Measurements from ENCODE around the gene COL5A1.

The COL5A1 gene

GRCh38 chr9:134834957-134835419 is 193.4 kb downstream of the COL5A1 start:
- in situ Hi-C loops (cut with HindIII; ENCODE audit: low pct_unique_long_range_greater_than_20kb, low sequenced_read_pairs) = no loop called here
- no peak for DNase-seq (ENCODE audit: low read depth in 1 of 2, low spot score in 1 of 2)
- no peak for TF ChIP-seq JUND (IDR thresholded peaks at IDR 0.05; ENCODE audit: low read depth)

DNA sequence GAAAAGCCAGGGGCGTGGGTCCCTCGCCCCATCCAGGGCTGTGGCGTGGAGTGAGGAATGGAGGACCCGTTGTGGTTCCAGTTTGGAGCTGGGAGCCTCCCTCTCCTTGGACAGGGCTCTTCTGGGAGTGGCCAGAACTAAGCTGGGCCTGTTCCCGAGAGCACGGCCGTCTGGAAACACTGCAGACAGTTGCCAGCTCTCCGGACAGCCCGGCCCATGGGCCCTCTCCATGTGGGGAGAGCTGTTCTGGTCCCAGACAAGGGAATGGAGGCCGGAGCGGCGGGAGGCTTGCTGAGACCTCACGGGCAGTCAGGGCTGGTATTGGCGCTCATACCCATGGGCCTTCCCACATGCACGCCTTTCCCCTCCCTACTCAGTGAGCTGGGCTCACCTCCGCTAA is 193.8 kb downstream of the COL5A1 start:
- TF ChIP-seq JUND (IDR thresholded peaks at IDR 0.05; ENCODE audit: low read depth) = no peak
- in situ Hi-C loops (cut with HindIII; ENCODE audit: low pct_unique_long_range_greater_than_20kb, low sequenced_read_pairs) = no loop called here
- DNase-seq (ENCODE audit: low read depth in 1 of 2, low spot score in 1 of 2) = no peak

- in situ Hi-C loops (cut with HindIII; ENCODE audit: low pct_unique_long_range_greater_than_20kb, low sequenced_read_pairs) = no loop called here
- TF ChIP-seq JUND (IDR thresholded peaks at IDR 0.05; ENCODE audit: low read depth) = no peak
- no peak for DNase-seq (ENCODE audit: low read depth in 1 of 2, low spot score in 1 of 2)
These were observed 194.4 kb downstream of the COL5A1 start for GRCh38 chr9:134835987-134836386.

DNA sequence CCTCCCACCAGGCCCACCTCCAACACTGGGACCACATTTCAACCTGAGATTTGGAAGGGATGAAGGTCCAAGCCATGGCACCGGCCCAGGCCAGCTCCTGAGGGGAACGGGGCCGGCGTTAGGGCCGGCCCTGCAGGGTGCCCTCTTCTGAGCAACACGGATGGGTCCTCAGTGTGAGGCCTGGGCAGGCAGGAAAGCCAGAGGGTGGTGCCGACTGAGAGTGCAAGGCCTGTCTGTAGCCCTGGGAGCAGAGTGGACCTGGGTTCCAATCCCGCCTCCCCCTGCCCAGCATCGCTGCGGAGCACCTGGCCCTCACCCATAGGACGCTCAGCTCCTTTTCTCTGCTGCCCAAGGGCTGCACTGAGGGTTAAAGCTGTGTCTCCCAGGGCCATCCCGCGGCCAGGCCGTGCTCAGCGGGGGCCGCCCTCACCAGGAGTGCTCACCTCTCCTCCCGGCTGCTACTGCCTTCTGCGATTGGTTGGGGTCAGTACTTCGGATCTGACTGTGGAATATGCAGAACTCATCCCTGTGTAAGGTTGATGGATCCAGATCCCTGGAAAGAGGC is 194.9 kb downstream of the COL5A1 start:
- in situ Hi-C loops (cut with HindIII; ENCODE audit: low pct_unique_long_range_greater_than_20kb, low sequenced_read_pairs) = no loop called here
- TF ChIP-seq JUND (IDR thresholded peaks at IDR 0.05; ENCODE audit: low read depth) = no peak
- no peak for DNase-seq (ENCODE audit: low read depth in 1 of 2, low spot score in 1 of 2)

GRCh38 chr9:134837529-134837928 is 195.9 kb downstream of the COL5A1 start:
- TF ChIP-seq JUND (IDR thresholded peaks at IDR 0.05; ENCODE audit: low read depth) = no peak
- in situ Hi-C loops (cut with HindIII; ENCODE audit: low pct_unique_long_range_greater_than_20kb, low sequenced_read_pairs) = no loop called here
- no peak for DNase-seq (ENCODE audit: low read depth in 1 of 2, low spot score in 1 of 2)

DNA sequence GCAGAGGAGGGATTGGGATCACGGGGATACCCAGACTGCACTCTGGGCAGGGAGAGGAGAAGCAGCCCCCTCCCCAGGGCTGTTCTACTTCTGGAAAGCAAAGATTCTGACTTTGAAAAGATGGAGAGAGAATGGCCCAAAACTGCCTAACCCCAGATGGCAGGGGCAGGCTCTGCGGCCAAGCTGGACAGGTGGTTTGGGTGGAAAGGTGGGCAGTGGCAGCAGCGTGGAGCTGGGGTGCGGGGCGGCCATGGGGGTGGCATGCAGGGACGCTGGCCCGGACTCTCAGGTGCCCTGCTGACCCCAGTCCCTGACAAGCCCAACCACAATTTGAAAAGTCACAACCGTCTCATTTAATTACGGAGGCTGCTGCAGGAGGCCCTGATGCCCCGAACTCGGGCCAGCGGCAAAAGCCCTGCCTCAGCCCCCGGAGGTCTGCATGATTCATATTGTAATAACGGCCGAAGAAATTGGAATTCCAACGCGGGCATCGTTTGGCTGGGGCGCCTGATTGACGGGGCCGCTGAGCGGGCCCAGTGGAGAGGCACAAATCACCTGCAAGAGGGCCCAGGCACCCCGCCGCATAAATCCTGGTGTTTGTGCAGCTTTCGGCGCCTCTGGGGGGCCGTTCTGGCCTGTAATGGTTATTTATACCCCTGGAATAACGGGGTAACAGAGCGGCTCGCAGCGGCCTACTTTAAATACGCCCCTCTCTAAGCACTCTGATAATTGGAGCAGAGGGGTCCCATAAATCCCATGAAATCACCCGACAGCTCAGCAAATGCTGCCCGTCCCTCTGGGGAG is 197.2 kb downstream of the COL5A1 start:
- no peak for TF ChIP-seq JUND (IDR thresholded peaks at IDR 0.05; ENCODE audit: low read depth)
- no peak for DNase-seq (ENCODE audit: low read depth in 1 of 2, low spot score in 1 of 2)
- in situ Hi-C loops (cut with HindIII; ENCODE audit: low pct_unique_long_range_greater_than_20kb, low sequenced_read_pairs) = no loop called here

DNA sequence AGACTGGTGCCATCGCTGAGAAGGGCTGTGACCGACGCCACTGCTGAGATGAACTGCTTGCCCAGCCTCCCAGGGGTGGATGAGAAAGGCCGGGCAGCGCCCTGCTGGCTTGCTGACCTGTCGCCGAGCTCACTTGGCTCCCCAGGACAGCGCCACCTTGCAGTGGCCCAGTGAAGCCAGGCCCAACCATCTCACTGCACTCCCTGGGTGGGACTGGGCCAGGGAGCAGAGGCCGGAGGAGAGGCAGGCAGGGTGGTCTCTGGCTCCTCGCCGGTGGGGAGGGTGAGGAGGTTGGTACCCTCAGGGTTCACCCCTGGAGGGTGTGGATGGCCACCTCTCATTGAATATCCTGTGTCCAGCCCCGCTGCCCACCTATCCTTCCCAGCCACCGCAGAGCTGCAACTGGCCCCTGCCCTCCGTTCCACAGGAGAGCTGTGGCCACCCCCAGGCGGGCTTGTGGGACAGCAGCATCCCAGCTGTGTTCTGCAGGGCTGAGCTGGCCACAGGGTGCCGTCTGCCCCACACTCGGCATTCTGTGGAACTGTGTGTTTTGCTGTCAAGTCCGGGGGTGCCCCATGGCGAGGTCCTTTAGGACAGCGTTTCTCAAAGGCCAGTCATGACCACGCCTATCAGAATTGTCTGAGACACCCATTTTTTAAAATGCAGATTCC is 198.0 kb downstream of the COL5A1 start:
- peak in 1 of 2 experiments; percentile 18 for DNase-seq (ENCODE audit: low read depth in 1 of 2, low spot score in 1 of 2)
- TF ChIP-seq JUND (IDR thresholded peaks at IDR 0.05; ENCODE audit: low read depth) = no peak
- in situ Hi-C loops (cut with HindIII; ENCODE audit: low pct_unique_long_range_greater_than_20kb, low sequenced_read_pairs) = no loop called here

GRCh38 chr9:134840511-134840910 is 198.9 kb downstream of the COL5A1 start:
- DNase-seq (ENCODE audit: low read depth in 1 of 2, low spot score in 1 of 2) = no peak
- no peak for TF ChIP-seq JUND (IDR thresholded peaks at IDR 0.05; ENCODE audit: low read depth)
- in situ Hi-C loops (cut with HindIII; ENCODE audit: low pct_unique_long_range_greater_than_20kb, low sequenced_read_pairs) = no loop called here

DNA sequence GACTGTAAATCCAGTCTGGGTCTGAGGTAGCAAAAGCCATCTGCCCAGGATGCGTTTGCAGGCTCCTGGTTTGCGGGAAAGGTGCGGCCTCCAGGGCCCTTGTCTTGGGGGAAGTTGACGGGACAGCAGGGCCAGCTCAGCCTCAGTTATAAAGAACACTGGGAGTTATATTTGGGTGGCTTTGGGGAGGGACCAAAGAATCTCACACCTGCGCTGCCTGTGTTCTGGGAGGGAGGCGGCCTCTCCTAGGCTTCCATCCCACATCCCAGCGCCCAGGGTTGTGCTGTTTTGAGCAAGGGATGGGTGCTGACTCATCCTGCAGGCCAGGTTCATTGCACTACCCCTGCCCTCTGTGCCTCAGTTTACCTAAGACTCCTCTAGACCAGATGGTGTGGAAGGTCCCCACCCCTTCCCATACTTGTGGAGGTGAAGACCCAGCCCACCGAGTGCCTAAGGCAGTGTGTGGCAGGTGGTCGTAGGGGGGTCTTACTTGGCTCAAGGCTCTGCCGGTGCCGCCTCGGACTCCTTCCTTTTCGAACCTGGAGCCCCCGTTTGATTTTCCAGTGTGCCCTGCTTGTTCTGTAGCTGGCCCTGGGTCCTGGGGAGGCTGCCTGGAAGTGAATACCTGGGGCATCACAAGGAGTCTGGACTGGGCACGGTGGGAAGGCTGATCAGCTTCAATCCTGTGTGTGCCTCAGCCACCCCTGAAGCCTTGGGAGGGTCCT is 199.7 kb downstream of the COL5A1 start:
- in situ Hi-C loops (cut with HindIII; ENCODE audit: low pct_unique_long_range_greater_than_20kb, low sequenced_read_pairs) = no loop called here
- no peak for DNase-seq (ENCODE audit: low read depth in 1 of 2, low spot score in 1 of 2)
- TF ChIP-seq JUND (IDR thresholded peaks at IDR 0.05; ENCODE audit: low read depth) = no peak

DNA sequence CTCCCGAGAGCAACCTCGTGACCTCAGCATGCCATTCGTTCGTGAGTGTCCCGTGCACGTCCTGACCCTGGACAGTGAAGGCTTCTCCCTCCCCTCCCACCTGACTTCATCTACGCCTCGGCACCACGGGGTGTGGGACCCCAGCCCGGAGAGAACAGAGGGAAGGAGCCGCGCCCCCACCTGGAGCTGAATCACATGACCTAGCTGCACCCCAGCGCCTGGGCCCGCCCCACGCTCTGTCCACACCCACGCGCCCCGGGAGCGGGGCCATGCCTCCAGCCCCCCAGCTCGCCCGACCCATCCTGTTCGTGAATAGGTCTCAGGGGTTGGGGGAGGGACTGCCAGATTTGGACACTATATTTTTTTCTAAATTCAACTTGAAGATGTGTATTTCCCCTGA is 200.7 kb downstream of the COL5A1 start:
- TF ChIP-seq JUND (IDR thresholded peaks at IDR 0.05; ENCODE audit: low read depth) = no peak
- DNase-seq (ENCODE audit: low read depth in 1 of 2, low spot score in 1 of 2) = no peak
- in situ Hi-C loops (cut with HindIII; ENCODE audit: low pct_unique_long_range_greater_than_20kb, low sequenced_read_pairs) = no loop called here

DNA sequence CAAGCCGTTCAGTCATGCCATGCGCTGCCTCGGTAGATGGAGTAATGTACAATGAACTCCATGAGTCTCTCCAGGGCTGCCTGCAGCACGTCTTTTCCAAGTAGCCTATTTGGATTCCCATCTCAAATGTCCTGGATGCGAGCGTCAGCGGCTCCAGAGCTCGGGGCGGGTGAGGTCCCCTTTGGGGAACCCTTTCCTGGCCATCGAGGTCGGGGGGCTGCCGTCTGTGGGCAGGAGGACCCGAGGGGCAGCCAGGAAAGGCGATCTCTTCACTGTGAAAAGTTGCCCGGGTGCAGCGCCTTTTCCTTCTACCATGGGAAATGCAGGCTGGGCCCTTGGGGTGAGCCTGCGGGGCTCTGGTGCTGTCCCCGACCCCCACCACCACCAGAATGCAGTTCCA is 202.1 kb downstream of the COL5A1 start:
- no peak for TF ChIP-seq JUND (IDR thresholded peaks at IDR 0.05; ENCODE audit: low read depth)
- in situ Hi-C loops (cut with HindIII; ENCODE audit: low pct_unique_long_range_greater_than_20kb, low sequenced_read_pairs) = no loop called here
- DNase-seq (ENCODE audit: low read depth in 1 of 2, low spot score in 1 of 2) = no peak

DNA sequence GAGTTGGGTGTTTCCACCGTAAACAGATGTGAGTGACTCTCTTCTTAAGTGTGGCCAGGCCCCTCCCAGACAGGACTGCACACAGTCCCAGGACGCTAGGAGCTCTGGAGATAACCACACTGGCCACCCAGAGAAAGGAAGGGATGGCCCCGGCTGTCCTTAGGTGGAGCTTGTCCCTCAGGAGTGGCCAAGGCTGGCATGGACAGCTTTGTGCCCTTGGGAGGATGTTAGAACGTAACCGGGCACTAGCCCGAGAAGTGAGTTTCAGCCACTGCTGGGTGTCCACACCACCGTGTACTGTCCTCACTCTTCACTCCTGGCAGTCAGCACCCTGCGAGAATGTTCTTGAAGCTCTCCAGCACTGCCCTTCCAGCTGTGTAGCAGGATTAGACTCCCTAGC is 203.2 kb downstream of the COL5A1 start:
- DNase-seq (ENCODE audit: low read depth in 1 of 2, low spot score in 1 of 2) = no peak
- in situ Hi-C loops (cut with HindIII; ENCODE audit: low pct_unique_long_range_greater_than_20kb, low sequenced_read_pairs) = no loop called here
- no peak for TF ChIP-seq JUND (IDR thresholded peaks at IDR 0.05; ENCODE audit: low read depth)

Data from T47D (cell line).